PC-3 (cell line): ENCODE results near the gene GHITM.

Experiments used
- CTCF ChIP-seq: fragments of 300-600 bp; sonication (generic); conservative IDR thresholded peaks from 2 replicates; pipeline ENCODE4 v1.5.1; 2017; ENCODE audit warnings: antibody characterized with exemption, low read depth, mild to moderate bottlenecking, low read length
- EZH2 ChIP-seq: fragments of 300-600 bp; sonication (generic); IDR thresholded peaks from one replicate; pipeline ENCODE4 v1.6.1; 2017; ENCODE audit warnings: antibody characterized with exemption, mild to moderate bottlenecking, low read length; ENCODE audit not compliant: unreplicated experiment

DNA sequence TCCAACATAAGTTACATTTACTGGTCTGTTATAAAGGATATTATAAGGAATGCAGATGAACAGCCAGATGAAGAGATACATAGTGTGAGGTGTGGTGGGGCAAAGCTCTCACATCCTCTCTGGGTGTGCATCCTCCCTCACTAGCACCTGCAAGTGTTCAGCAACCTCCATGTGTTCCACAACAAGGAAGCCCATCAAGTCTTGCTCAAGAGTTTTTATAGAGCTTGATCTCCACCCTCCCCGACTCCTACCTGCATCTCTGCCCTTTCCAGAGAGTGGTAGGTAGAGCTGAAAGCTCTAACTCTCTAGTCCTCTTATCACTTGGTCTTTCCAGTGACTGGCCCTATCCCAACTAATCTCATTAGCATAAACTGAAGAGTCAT lies 12.5 kb upstream of the GHITM start:
- no peak for TF ChIP-seq EZH2
- no peak for TF ChIP-seq CTCF
